HEK293 (cell line): ENCODE results near the gene CRISP2.

Experiments used
- CTCF ChIA-PET: fragments of 350-600 bp; formaldehyde crosslinking; extraction: SDS; loops from one replicate; lab custom pipeline; 2021; ENCODE audit warnings: antibody characterized with exemption; lab: Yijun Ruan, JAX
- POLR2A ChIA-PET: fragments of 300-600 bp; formaldehyde crosslinking; extraction: SDS; loops from one replicate; lab custom pipeline; 2020; ENCODE audit warnings: antibody characterized with exemption, inconsistent platforms; lab: Yijun Ruan, JAX
- H3K27ac ChIP-seq: fragments of 200-500 bp; sonication (Bioruptor generic); 2 replicates; pipeline ENCODE4 v1.5.1; 2014; ENCODE audit warnings: low read depth, low read length, control low read depth, inconsistent platforms; ENCODE audit errors: extremely low read depth
- H3K36me3 ChIP-seq, 2 experiments: fragments of 200-500 bp in 1 of 2; sonication (Bioruptor generic) in 1 of 2; 1 replicate in 1 of 2; 2 replicates in 1 of 2; pipeline ENCODE4 v1.5.1; 2014 to 2017; ENCODE audit warnings: inconsistent platforms in 2 of 2, low read length in 2 of 2; ENCODE audit not compliant: control insufficient read depth in 2 of 2, insufficient read depth in 1 of 2
- H3K4me1 ChIP-seq: fragments of 200-500 bp; sonication (Bioruptor generic); 2 replicates; pipeline ENCODE4 v1.5.1; 2014; ENCODE audit warnings: mild to moderate bottlenecking, low read length, inconsistent platforms; ENCODE audit not compliant: control insufficient read depth, insufficient read depth
- H3K4me3 ChIP-seq: 2 replicates; pipeline ENCODE4 v1.5.1; 2011; ENCODE audit warnings: low read depth, mild to moderate bottlenecking, control low read depth, low read length, moderate library complexity
- H3K9me3 ChIP-seq: fragments of 200-500 bp; sonication (Bioruptor generic); 2 replicates; pipeline ENCODE4 v1.5.1; 2014; ENCODE audit warnings: low read depth, low read length, inconsistent platforms; ENCODE audit not compliant: control insufficient read depth, insufficient read depth
- BCL11A ChIP-seq: fragments of 450-650 bp; formaldehyde crosslinking; IDR thresholded peaks from 2 replicates; pipeline ENCODE4 v1.5.1; 2016; ENCODE audit warnings: low read depth, missing biosample characterization, missing genetic modification characterization
- IKZF3 ChIP-seq: fragments of 450-650 bp; IDR thresholded peaks from 2 replicates; pipeline ENCODE4 v1.5.0; 2018; ENCODE audit warnings: missing biosample characterization, mild to moderate bottlenecking, missing genetic modification characterization, moderate library complexity
- KLF8 ChIP-seq: fragments of 450-650 bp; formaldehyde crosslinking; IDR thresholded peaks from 2 replicates; pipeline ENCODE4 v1.5.1; 2016; ENCODE audit warnings: missing biosample characterization, missing genetic modification characterization
- RBAK ChIP-seq: fragments of 450-650 bp; formaldehyde crosslinking; IDR thresholded peaks from 2 replicates; pipeline ENCODE4 v1.5.1; 2016; ENCODE audit warnings: missing biosample characterization, missing genetic modification characterization
- SCRT1 ChIP-seq: fragments of 450-650 bp; formaldehyde crosslinking; IDR thresholded peaks from 2 replicates; pipeline ENCODE4 v1.5.1; 2016; ENCODE audit warnings: missing biosample characterization, missing genetic modification characterization, borderline replicate concordance
- SETDB1 ChIP-seq: IDR thresholded peaks from one replicate; pipeline ENCODE4 v1.6.1; 2017; ENCODE audit warnings: mild to moderate bottlenecking, low read length, moderate library complexity, mixed read lengths; ENCODE audit not compliant: insufficient read length
- ZFP37 ChIP-seq: fragments of 450-650 bp; formaldehyde crosslinking; IDR thresholded peaks from 2 replicates; pipeline ENCODE4 v1.5.1; 2016; ENCODE audit warnings: missing biosample characterization, missing genetic modification characterization
- ZFP41 ChIP-seq: fragments of 450-650 bp; formaldehyde crosslinking; IDR thresholded peaks from 2 replicates; pipeline ENCODE4 v1.5.1; 2016; ENCODE audit warnings: missing biosample characterization, missing genetic modification characterization, borderline replicate concordance
- ZFP69B ChIP-seq: fragments of 450-650 bp; formaldehyde crosslinking; IDR thresholded peaks from 2 replicates; pipeline ENCODE4 v1.5.1; 2016; ENCODE audit warnings: missing biosample characterization, missing genetic modification characterization
- ZNF10 ChIP-seq: fragments of 450-650 bp; formaldehyde crosslinking; IDR thresholded peaks from 2 replicates; pipeline ENCODE4 v1.5.1; 2017; ENCODE audit warnings: missing biosample characterization, missing genetic modification characterization
- ZNF114 ChIP-seq: fragments of 450-650 bp; formaldehyde crosslinking; IDR thresholded peaks from 2 replicates; pipeline ENCODE4 v1.5.0; 2017; ENCODE audit warnings: missing biosample characterization, missing genetic modification characterization
- ZNF132 ChIP-seq: fragments of 450-650 bp; formaldehyde crosslinking; IDR thresholded peaks from 2 replicates; pipeline ENCODE4 v1.5.1; 2017; ENCODE audit warnings: missing biosample characterization, missing genetic modification characterization, borderline replicate concordance
- ZNF174 ChIP-seq: fragments of 450-650 bp; formaldehyde crosslinking; IDR thresholded peaks from 2 replicates; pipeline ENCODE4 v1.5.0; 2017; ENCODE audit warnings: missing biosample characterization, mild to moderate bottlenecking, missing genetic modification characterization
- ZNF18 ChIP-seq: fragments of 450-650 bp; formaldehyde crosslinking; IDR thresholded peaks from 2 replicates; pipeline ENCODE4 v1.5.1; 2016; ENCODE audit warnings: missing biosample characterization, missing genetic modification characterization
- ZNF221 ChIP-seq: fragments of 450-650 bp; formaldehyde crosslinking; IDR thresholded peaks from 2 replicates; pipeline ENCODE4 v1.5.1; 2017; ENCODE audit warnings: missing biosample characterization, missing genetic modification characterization, borderline replicate concordance
- ZNF223 ChIP-seq: fragments of 450-650 bp; formaldehyde crosslinking; IDR thresholded peaks from 2 replicates; pipeline ENCODE4 v1.5.1; 2016; ENCODE audit warnings: missing biosample characterization, missing genetic modification characterization
- ZNF280D ChIP-seq: fragments of 450-650 bp; formaldehyde crosslinking; IDR thresholded peaks from 2 replicates; pipeline ENCODE4 v1.5.1; 2016; ENCODE audit warnings: missing biosample characterization, missing genetic modification characterization
- ZNF37A ChIP-seq: fragments of 450-650 bp; IDR thresholded peaks from 2 replicates; pipeline ENCODE4 v1.5.1; 2018; ENCODE audit warnings: missing biosample characterization, missing genetic modification characterization
- ZNF548 ChIP-seq: fragments of 450-650 bp; formaldehyde crosslinking; IDR thresholded peaks from 2 replicates; pipeline ENCODE4 v1.5.1; 2016; ENCODE audit warnings: missing biosample characterization, missing genetic modification characterization
- ZNF585B ChIP-seq: fragments of 450-650 bp; formaldehyde crosslinking; IDR thresholded peaks from 2 replicates; pipeline ENCODE4 v1.5.1; 2016; ENCODE audit warnings: missing biosample characterization, missing genetic modification characterization
- ZNF768 ChIP-seq: fragments of 450-650 bp; formaldehyde crosslinking; IDR thresholded peaks from 2 replicates; pipeline ENCODE4 v1.5.1; 2018; ENCODE audit warnings: missing biosample characterization, mild to moderate bottlenecking, missing genetic modification characterization
- TF ChIP-seq, protein P1 (sequence below): fragments of 450-650 bp; formaldehyde crosslinking; IDR thresholded peaks from 2 replicates; pipeline ENCODE4 v1.5.0; 2017; ENCODE audit warnings: missing biosample characterization, missing genetic modification characterization, borderline replicate concordance
- TF ChIP-seq, protein P2 (sequence below): fragments of 450-650 bp; formaldehyde crosslinking; IDR thresholded peaks from 2 replicates; pipeline ENCODE4 v1.5.1; 2017; ENCODE audit warnings: missing biosample characterization, mild to moderate bottlenecking, missing genetic modification characterization, moderate library complexity
- TF ChIP-seq, protein P3 (sequence below): fragments of 450-650 bp; formaldehyde crosslinking; IDR thresholded peaks from 2 replicates; pipeline ENCODE4 v1.5.1; 2016; ENCODE audit warnings: missing biosample characterization, missing genetic modification characterization
- TF ChIP-seq, protein P4 (sequence below): fragments of 450-650 bp; IDR thresholded peaks from 2 replicates; pipeline ENCODE4 v1.5.1; 2018; ENCODE audit warnings: missing biosample characterization, missing genetic modification characterization

The CRISP2 gene

GRCh38 chr6:49653942-49654341 lies 59.4 kb downstream of the CRISP2 start:
- Histone ChIP-seq H3K9me3 (no peaks in the 10 kb centered on the region), H3K4me1 (no peaks in the 10 kb centered on the region), H3K36me3 (no peaks in the 10 kb centered on the region), H3K4me3 (no peak overlapping the region), H3K27ac (no peak overlapping the region)
- TF ChIP-seq ZNF768 (no peak), ZNF548 (tag by site-specific recombination) (no peak), ZNF280D (tag by site-specific recombination) (no peak), ZNF223 (tag by site-specific recombination) (no peak), SCRT1 (tag by site-specific recombination) (no peak), IKZF3 (no peak), KLF8 (no peak), ZNF174 (tag by site-specific recombination) (no peak)
- TF ChIP-seq, protein P1, sequence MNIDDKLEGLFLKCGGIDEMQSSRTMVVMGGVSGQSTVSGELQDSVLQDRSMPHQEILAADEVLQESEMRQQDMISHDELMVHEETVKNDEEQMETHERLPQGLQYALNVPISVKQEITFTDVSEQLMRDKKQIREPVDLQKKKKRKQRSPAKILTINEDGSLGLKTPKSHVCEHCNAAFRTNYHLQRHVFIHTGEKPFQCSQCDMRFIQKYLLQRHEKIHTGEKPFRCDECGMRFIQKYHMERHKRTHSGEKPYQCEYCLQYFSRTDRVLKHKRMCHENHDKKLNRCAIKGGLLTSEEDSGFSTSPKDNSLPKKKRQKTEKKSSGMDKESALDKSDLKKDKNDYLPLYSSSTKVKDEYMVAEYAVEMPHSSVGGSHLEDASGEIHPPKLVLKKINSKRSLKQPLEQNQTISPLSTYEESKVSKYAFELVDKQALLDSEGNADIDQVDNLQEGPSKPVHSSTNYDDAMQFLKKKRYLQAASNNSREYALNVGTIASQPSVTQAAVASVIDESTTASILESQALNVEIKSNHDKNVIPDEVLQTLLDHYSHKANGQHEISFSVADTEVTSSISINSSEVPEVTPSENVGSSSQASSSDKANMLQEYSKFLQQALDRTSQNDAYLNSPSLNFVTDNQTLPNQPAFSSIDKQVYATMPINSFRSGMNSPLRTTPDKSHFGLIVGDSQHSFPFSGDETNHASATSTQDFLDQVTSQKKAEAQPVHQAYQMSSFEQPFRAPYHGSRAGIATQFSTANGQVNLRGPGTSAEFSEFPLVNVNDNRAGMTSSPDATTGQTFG (tag by site-specific recombination) = no peak
- TF ChIP-seq, protein P2, sequence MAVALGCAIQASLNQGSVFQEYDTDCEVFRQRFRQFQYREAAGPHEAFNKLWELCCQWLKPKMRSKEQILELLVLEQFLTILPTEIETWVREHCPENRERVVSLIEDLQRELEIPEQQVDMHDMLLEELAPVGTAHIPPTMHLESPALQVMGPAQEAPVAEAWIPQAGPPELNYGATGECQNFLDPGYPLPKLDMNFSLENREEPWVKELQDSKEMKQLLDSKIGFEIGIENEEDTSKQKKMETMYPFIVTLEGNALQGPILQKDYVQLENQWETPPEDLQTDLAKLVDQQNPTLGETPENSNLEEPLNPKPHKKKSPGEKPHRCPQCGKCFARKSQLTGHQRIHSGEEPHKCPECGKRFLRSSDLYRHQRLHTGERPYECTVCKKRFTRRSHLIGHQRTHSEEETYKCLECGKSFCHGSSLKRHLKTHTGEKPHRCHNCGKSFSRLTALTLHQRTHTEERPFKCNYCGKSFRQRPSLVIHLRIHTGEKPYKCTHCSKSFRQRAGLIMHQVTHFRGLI = no peak
- ChIA-PET CTCF (no interaction called here), POLR2A (no interaction called here)

DNA sequence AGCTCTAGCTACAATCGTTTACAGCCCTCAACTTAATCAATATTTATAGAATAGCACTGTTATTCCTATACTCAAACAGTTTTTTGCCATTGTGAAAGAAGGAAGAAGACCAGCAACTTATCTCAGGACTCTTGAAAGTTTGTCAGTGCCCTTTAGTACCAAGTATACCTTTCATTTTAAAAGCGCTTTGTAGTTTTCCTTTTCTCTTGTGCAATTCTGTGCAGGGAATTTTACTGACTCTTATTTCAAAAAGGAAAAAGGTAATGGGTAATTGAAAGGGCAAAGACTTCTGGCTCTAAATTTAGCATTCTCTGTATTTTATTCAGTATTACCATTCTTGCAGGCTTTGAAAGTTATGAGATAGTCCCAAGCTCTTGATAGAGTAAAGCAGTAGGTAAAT lies 59.9 kb downstream of the CRISP2 start:
- no peak for TF ChIP-seq ZFP41 (tag by site-specific recombination)
- no peak for TF ChIP-seq ZNF132 (tag by site-specific recombination)
- no peak for TF ChIP-seq ZNF221 (tag by site-specific recombination)
- TF ChIP-seq, protein P3, sequence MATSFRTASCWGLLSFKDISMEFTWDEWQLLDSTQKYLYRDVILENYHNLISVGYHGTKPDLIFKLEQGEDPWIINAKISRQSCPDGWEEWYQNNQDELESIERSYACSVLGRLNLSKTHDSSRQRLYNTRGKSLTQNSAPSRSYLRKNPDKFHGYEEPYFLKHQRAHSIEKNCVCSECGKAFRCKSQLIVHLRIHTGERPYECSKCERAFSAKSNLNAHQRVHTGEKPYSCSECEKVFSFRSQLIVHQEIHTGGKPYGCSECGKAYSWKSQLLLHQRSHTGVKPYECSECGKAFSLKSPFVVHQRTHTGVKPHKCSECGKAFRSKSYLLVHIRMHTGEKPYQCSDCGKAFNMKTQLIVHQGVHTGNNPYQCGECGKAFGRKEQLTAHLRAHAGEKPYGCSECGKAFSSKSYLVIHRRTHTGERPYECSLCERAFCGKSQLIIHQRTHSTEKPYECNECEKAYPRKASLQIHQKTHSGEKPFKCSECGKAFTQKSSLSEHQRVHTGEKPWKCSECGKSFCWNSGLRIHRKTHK = no peak
- TF ChIP-seq, protein P4, sequence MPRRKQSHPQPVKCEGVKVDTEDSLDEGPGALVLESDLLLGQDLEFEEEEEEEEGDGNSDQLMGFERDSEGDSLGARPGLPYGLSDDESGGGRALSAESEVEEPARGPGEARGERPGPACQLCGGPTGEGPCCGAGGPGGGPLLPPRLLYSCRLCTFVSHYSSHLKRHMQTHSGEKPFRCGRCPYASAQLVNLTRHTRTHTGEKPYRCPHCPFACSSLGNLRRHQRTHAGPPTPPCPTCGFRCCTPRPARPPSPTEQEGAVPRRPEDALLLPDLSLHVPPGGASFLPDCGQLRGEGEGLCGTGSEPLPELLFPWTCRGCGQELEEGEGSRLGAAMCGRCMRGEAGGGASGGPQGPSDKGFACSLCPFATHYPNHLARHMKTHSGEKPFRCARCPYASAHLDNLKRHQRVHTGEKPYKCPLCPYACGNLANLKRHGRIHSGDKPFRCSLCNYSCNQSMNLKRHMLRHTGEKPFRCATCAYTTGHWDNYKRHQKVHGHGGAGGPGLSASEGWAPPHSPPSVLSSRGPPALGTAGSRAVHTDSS (tag by site-specific recombination) = no peak
- TF ChIP-seq ZNF114 (tag by site-specific recombination) = no peak
- no peak for TF ChIP-seq ZNF174 (tag by site-specific recombination)
- no peak for TF ChIP-seq ZNF18 (tag by site-specific recombination)
- TF ChIP-seq ZFP37 (tag by site-specific recombination) = no peak
- no peak for TF ChIP-seq BCL11A (tag by site-specific recombination)
- TF ChIP-seq ZFP69B (tag by site-specific recombination) = no peak
- TF ChIP-seq ZNF37A = no peak
- no peak for TF ChIP-seq ZNF10 (tag by site-specific recombination)
- no peak for TF ChIP-seq RBAK (tag by site-specific recombination)
- no peak for TF ChIP-seq SETDB1
- no peak for TF ChIP-seq ZNF585B
- H3K36me3 ChIP-seq = no peaks in the 10 kb centered on the region
- H3K27ac ChIP-seq = no peak overlapping the region
- ChIA-PET POLR2A (no interaction called here), CTCF (interaction anchor here (1.0 kb wide), 1 partner anchor 30 kb away, joined by 3 read pairs; no protein-coding TSS in a partner anchor)
- no peaks in the 10 kb centered on the region for H3K4me1 ChIP-seq
- H3K9me3 ChIP-seq = no peaks in the 10 kb centered on the region
- H3K4me3 ChIP-seq = no peak overlapping the region
